Measurements from ENCODE around the gene RASSF1. TPM values are rescaled to one million over a fixed set of nuclear protein-coding genes. Genes with fewer than 3 reads are reported as not detected.
"Not testable (repeated sequence)": the region's sequence is repeated elsewhere in the genome, so short reads cannot be mapped to it uniquely, and the experiment has no call there.

Gene RASSF1
- total RNA-seq, 1 experiment from 2014 or later: 51.7 TPM

DNA sequence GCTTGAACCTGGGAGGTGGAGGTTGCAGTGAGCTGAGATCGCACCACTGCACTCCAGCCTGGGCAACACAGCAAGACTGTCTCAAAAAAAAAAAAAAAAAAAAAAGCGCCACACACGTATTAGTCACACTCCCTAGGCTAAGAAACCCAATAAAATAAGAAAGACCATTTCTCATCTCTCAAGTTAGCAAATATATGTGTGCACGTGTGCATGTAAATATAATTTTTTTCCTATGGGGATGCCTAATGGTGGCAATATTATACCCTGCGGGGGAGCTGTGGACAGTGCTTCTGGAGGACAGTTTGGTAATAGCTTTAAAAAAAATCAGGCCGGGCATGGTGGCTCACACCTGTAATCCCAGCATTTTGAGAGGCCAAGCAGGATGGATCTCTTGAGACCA lies 56.5 kb downstream of the RASSF1 start:
- not testable (repeated sequence) for DNase-seq (ENCODE audit: low read depth)

Other genes starting within 250 kb of the RASSF1 start
- gene SEMA3F, start 185.5 kb downstream of the RASSF1 start, total RNA-seq (2014; rRNA removed; shearing (Covaris generic)): 1.5 and 1.9 TPM in 2 replicates
- not detected in 2 replicates for gene GNAT1, start 149.2 kb downstream of the RASSF1 start, total RNA-seq (2014; rRNA removed; shearing (Covaris generic))
- gene SLC38A3, start 135.6 kb downstream of the RASSF1 start, total RNA-seq (2014; rRNA removed; shearing (Covaris generic)): not detected in 2 replicates
- gene GNAI2, start 104.6 kb downstream of the RASSF1 start, total RNA-seq (2014; rRNA removed; shearing (Covaris generic)): 302 and 305 TPM in 2 replicates
- gene SEMA3B, start 71.7 kb downstream of the RASSF1 start, total RNA-seq (2014; rRNA removed; shearing (Covaris generic)): 3.1 and 5.6 TPM in 2 replicates
- not detected in 2 replicates for gene LSMEM2, start 61.7 kb downstream of the RASSF1 start, total RNA-seq (2014; rRNA removed; shearing (Covaris generic))
- 97.9 and 116 TPM in 2 replicates for gene IFRD2, start 48.4 kb downstream of the RASSF1 start, total RNA-seq (2014; rRNA removed; shearing (Covaris generic))
- gene HYAL3, start 41.4 kb downstream of the RASSF1 start, total RNA-seq (2014; rRNA removed; shearing (Covaris generic)): 11.5 and 12.0 TPM in 2 replicates
- 14.6 and 16.1 TPM in 2 replicates for gene NAA80, start 41.4 kb downstream of the RASSF1 start, total RNA-seq (2014; rRNA removed; shearing (Covaris generic))
- 0.29 and 0.72 TPM in 2 replicates for gene HYAL1, start 37.3 kb downstream of the RASSF1 start, total RNA-seq (2014; rRNA removed; shearing (Covaris generic))
- 42.2 and 52.3 TPM in 2 replicates for gene HYAL2, start 18.1 kb downstream of the RASSF1 start, total RNA-seq (2014; rRNA removed; shearing (Covaris generic))
- 26.8 and 33.7 TPM in 2 replicates for gene TUSC2, start 12.6 kb downstream of the RASSF1 start, total RNA-seq (2014; rRNA removed; shearing (Covaris generic))
- 2.9 and 5.2 TPM in 2 replicates for gene ZMYND10, start 4.9 kb upstream of the RASSF1 start, total RNA-seq (2014; rRNA removed; shearing (Covaris generic))
- gene NPRL2, start 9.9 kb upstream of the RASSF1 start, total RNA-seq (2014; rRNA removed; shearing (Covaris generic)): 26.2 and 35.7 TPM in 2 replicates
- gene CYB561D2, start 10.0 kb upstream of the RASSF1 start, total RNA-seq (2014; rRNA removed; shearing (Covaris generic)): 39.7 and 49.1 TPM in 2 replicates
- 42.5 and 45.4 TPM in 2 replicates for gene TMEM115, start 18.7 kb upstream of the RASSF1 start, total RNA-seq (2014; rRNA removed; shearing (Covaris generic))
- under 0.01 TPM in 1 of 2 replicates, not detected in the other for gene CACNA2D2, start 162.8 kb upstream of the RASSF1 start, total RNA-seq (2014; rRNA removed; shearing (Covaris generic))
- 15.5 and 16.0 TPM in 2 replicates for gene C3orf18, start 226.9 kb upstream of the RASSF1 start, total RNA-seq (2014; rRNA removed; shearing (Covaris generic))
- 8.8 and 12.8 TPM in 2 replicates for gene HEMK1, start 228.7 kb upstream of the RASSF1 start, total RNA-seq (2014; rRNA removed; shearing (Covaris generic))